NCI-H345 treated with DMSO at 0.1 percent for 48 hours (cell line): Measurements from ENCODE around the gene PCDHA10.

Source experiments
- DNase-seq: peaks from one replicate; lab custom pipeline; 2025; ENCODE audit not compliant: unreplicated experiment; lab: John Stamatoyannopoulos, UW

Gene PCDHA10

DNA sequence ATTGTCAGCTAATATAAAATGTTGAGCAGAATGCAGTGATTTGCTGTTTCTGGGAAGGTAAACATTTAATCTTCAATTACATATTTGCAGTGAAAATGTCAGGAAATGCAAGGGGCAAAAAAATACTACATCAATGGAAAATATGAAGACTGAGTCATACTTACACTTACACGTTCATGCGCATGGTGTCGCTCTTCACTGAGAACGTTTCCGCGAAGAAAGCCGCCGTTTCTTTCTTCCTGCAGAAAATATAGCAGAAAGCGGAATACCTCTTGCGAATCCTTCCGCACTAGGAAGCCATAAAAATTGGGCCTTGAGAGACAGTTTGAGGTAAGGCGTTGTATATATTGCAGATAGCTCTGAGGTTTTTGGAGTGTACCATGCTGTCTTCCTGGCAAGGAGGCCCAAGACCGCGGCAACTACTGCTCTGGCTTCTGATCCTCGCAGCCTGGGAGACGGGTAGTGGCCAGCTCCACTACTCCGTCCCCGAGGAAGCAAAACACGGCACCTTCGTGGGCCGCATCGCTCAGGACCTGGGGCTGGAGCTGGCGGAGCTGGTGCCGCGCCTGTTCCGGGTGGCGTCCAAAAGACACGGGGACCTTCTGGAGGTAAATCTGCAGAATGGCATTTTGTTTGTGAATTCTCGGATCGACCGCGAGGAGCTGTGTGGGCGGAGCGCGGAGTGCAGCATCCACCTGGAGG lies 26.3 kb downstream of the PCDHA10 start, which contains the start of gene PCDHA13:
Gene PCDHA13 (plus strand): TSS at position 236 of the 702 bp plus-strand sequence. CDS start 145 bp downstream, at position 381.
- no peak for DNase-seq

- DNase-seq, result no peak
Observed at GRCh38 chr5:140882591-140882899, 26.8 kb downstream of the PCDHA10 start.

- no peak for DNase-seq
Observed at GRCh38 chr5:140883373-140883772, 27.7 kb downstream of the PCDHA10 start.

- no peak for DNase-seq
Observed at GRCh38 chr5:140883927-140884697, 28.4 kb downstream of the PCDHA10 start.

DNA sequence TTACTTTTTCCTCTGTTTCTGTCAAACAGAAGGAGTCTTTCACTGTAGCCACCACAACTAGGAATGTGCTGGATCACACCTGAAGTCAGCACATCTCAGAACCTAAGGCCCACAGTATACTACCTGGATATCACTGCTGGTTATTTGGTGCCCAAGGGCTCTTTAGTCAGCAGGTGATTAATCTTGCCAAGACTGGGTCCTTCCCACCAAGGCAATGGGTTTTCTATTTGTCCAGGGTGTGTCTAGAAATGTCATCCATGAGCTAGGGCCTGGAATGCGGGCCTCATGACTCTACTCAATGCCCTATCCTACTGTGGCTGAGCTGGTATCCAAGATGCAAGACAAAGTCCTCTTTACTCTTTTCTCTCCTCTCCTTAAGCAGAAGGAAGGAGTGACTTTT lies 60.6 kb downstream of the PCDHA10 start:
- DNase-seq, result no peak
